Epithelial cell of prostate (primary cell): ENCODE results near the gene GP9.

Experiments
- DNase-seq: peaks from one replicate; pipeline ENCODE4 v3.0.0-alpha.2; 2011; ENCODE audit warnings: low read depth, low spot score
- H3K27ac ChIP-seq: fragments of 450-650 bp; 2 replicates; pipeline ENCODE4 v1.5.1; 2017; ENCODE audit warnings: mild to moderate bottlenecking

The GP9 gene

GRCh38 chr3:129060276-129061022 lies at the start of gene GP9:
TSS of gene GP9 (plus strand) at chr3:129060779. CDS start at chr3:129061740, 961 bp downstream.
- DNase-seq: no peak
- no peak within 1 kb of the TSS for H3K27ac ChIP-seq

GRCh38 chr3:129013491-129013891 lies 47.1 kb upstream of the GP9 start:
- no peak for DNase-seq
- H3K27ac ChIP-seq: no peak overlapping the region

GRCh38 chr3:129014148-129014547 lies 46.4 kb upstream of the GP9 start:
- no peak overlapping the region for H3K27ac ChIP-seq
- DNase-seq: no peak

- H3K27ac ChIP-seq: no peak overlapping the region
- no peak for DNase-seq
These were observed 45.7 kb upstream of the GP9 start for GRCh38 chr3:129014793-129015345.

- DNase-seq: no peak
- H3K27ac ChIP-seq: no peak overlapping the region
These were observed 45.0 kb upstream of the GP9 start for GRCh38 chr3:129015388-129016105.

GRCh38 chr3:129016356-129016719 lies 44.2 kb upstream of the GP9 start:
- no peak overlapping the region for H3K27ac ChIP-seq
- DNase-seq: no peak

GRCh38 chr3:129016720-129017483 lies 43.7 kb upstream of the GP9 start:
- no peak for DNase-seq

GRCh38 chr3:129017484-129017899 lies 43.1 kb upstream of the GP9 start:
- no peak for DNase-seq
- H3K27ac ChIP-seq: no peak overlapping the region

More at GRCh38 chr3:129016720-129017483, 43.7 kb upstream of the GP9 start:
- no peak overlapping the region for H3K27ac ChIP-seq

- no peak overlapping the region for H3K27ac ChIP-seq
- DNase-seq: no peak
These were observed 42.3 kb upstream of the GP9 start for GRCh38 chr3:129018271-129018670.

GRCh38 chr3:129018751-129019150 lies 41.8 kb upstream of the GP9 start:
- no peak overlapping the region for H3K27ac ChIP-seq

GRCh38 chr3:129019266-129019665 lies 41.3 kb upstream of the GP9 start:
- H3K27ac ChIP-seq: no peak overlapping the region
- DNase-seq: no peak

More at GRCh38 chr3:129018751-129019150, 41.8 kb upstream of the GP9 start:
- DNase-seq: no peak

GRCh38 chr3:129020691-129021090 lies 39.9 kb upstream of the GP9 start:
- H3K27ac ChIP-seq: no peak overlapping the region
- DNase-seq: no peak

GRCh38 chr3:129021140-129021551 lies 39.4 kb upstream of the GP9 start:
- H3K27ac ChIP-seq: no peak overlapping the region
- no peak for DNase-seq

GRCh38 chr3:129022114-129023007 lies 38.2 kb upstream of the GP9 start:
- no peak for DNase-seq
- H3K27ac ChIP-seq: no peak overlapping the region

- H3K27ac ChIP-seq: no peak overlapping the region
- DNase-seq: no peak
These were observed 37.6 kb upstream of the GP9 start for GRCh38 chr3:129023008-129023358.

GRCh38 chr3:129023909-129024308 lies 36.7 kb upstream of the GP9 start:
- no peak for DNase-seq
- H3K27ac ChIP-seq: no peak overlapping the region

- no peak overlapping the region for H3K27ac ChIP-seq
- no peak for DNase-seq
These were observed 35.5 kb upstream of the GP9 start for GRCh38 chr3:129025108-129025507.

- no peak for DNase-seq
- H3K27ac ChIP-seq: no peak overlapping the region
These were observed 34.7 kb upstream of the GP9 start for GRCh38 chr3:129025691-129026435.
